Right renal pelvis (tissue), 4 donors: ENCODE results near the gene MAGEA8. TPM values are rescaled to one million over a fixed set of nuclear protein-coding genes. Genes with fewer than 3 reads are reported as not detected.
"Not testable (repeated sequence)": the region's sequence is repeated elsewhere in the genome, so short reads cannot be mapped to it uniquely, and the experiment has no call there.

Experiments used
- DNase-seq, 4 donors: peaks; one replicate each; pipeline ENCODE4 v3.0.0-alpha.2; 2013; ENCODE audit warnings: low read depth in 4 of 4, low spot score in 3 of 4, missing footprints in 1 of 4
- polyA plus RNA-seq, 4 donors: library from polyadenylated mRNA; unstranded; fragments of 120-200 nt; gene quantifications; one replicate each; pipeline ENCODE4 v1.2.1, GENCODE V29; 2013; ENCODE audit not compliant: insufficient read length in 4 of 4

The MAGEA8 gene
- polyA plus RNA-seq, 4 donors = 0.05 to 0.14 (median 0.10) TPM; not detected in 1

- DNase-seq = no peak
Observed at GRCh38 chrX:149898554-149898953, 17.6 kb downstream of the MAGEA8 start.

GRCh38 chrX:149903889-149904748 is 23.1 kb downstream of the MAGEA8 start:
- peak in 1 of 4 donors; percentile 1 for DNase-seq

- no peak for DNase-seq
Observed at GRCh38 chrX:149908308-149908707, 27.3 kb downstream of the MAGEA8 start.

GRCh38 chrX:149908727-149909126 is 27.7 kb downstream of the MAGEA8 start:
- no peak for DNase-seq

GRCh38 chrX:149909324-149910177 is 28.6 kb downstream of the MAGEA8 start:
- no peak for DNase-seq

- DNase-seq = no peak
Observed at GRCh38 chrX:149910178-149910695, 29.3 kb downstream of the MAGEA8 start.

GRCh38 chrX:149916745-149917392 is 35.9 kb downstream of the MAGEA8 start:
- DNase-seq = no peak

GRCh38 chrX:149923836-149924235 is 42.9 kb downstream of the MAGEA8 start:
- DNase-seq = not testable (repeated sequence)

- not testable (repeated sequence) for DNase-seq
Observed at GRCh38 chrX:149924434-149924833, 43.5 kb downstream of the MAGEA8 start.

- DNase-seq = not testable (repeated sequence)
Observed at GRCh38 chrX:149927245-149927963, 46.4 kb downstream of the MAGEA8 start.

GRCh38 chrX:149927964-149928258 is 46.9 kb downstream of the MAGEA8 start:
- not testable (repeated sequence) for DNase-seq

- not testable (repeated sequence) for DNase-seq
Observed at GRCh38 chrX:149928635-149929034, 47.7 kb downstream of the MAGEA8 start.

GRCh38 chrX:149929400-149929799 is 48.4 kb downstream of the MAGEA8 start, which contains the start of gene HSFX4:
HSFX4 (plus strand) TSS chrX:149929573; CDS start chrX:149929645, 72 bp downstream.
- not testable (repeated sequence) for DNase-seq

GRCh38 chrX:149931355-149931754 is 50.4 kb downstream of the MAGEA8 start:
- DNase-seq = not testable (repeated sequence)

- not testable (repeated sequence) for DNase-seq
Observed at GRCh38 chrX:149932150-149932549, 51.2 kb downstream of the MAGEA8 start.

- DNase-seq = not testable (repeated sequence)
Observed at GRCh38 chrX:149932970-149933369, 52.0 kb downstream of the MAGEA8 start.

- not testable (repeated sequence) for DNase-seq
Observed at GRCh38 chrX:149933547-149933946, 52.6 kb downstream of the MAGEA8 start.
